ENCODE measurements around the gene MRPS5.

- no peak for TF ChIP-seq MAX (IDR thresholded peaks at IDR 0.05)
- TF ChIP-seq CREB1 (IDR thresholded peaks at IDR 0.05; ENCODE audit: low read depth), result no peak
- TF ChIP-seq EP300 (IDR thresholded peaks at IDR 0.05; ENCODE audit: borderline replicate concordance), result no peak
- TF ChIP-seq EGR1 (IDR thresholded peaks at IDR 0.05), result no peak
- no peak for TF ChIP-seq TEAD4 (IDR thresholded peaks at IDR 0.05)
- TF ChIP-seq USF1 (IDR thresholded peaks at IDR 0.05), result no peak
- no peak for TF ChIP-seq REST (IDR thresholded peaks at IDR 0.05; ENCODE audit: low read depth)
These were observed 34.2 kb downstream of the MRPS5 start for GRCh38 chr2:95087379-95087778.
